ENCODE measurements around the gene METTL22.

METTL22 gene

GRCh38 chr16:8588682-8589056 lies 32.8 kb upstream of the METTL22 start:
- TF ChIP-seq SPI1 (IDR thresholded peaks at IDR 0.05; ENCODE audit: borderline replicate concordance, low read depth) = no peak
- no peak for TF ChIP-seq GABPA (IDR thresholded peaks at IDR 0.05; ENCODE audit: low read depth)
- no peak for TF ChIP-seq POLR2AphosphoS5 (IDR thresholded peaks at IDR 0.05; ENCODE audit: low read depth)
- no peak for TF ChIP-seq CTCF (IDR thresholded peaks at IDR 0.05; ENCODE audit: insufficient read depth, low read length)
- TF ChIP-seq REST (IDR thresholded peaks at IDR 0.05; ENCODE audit: insufficient replicate concordance, low read depth) = no peak
- peaks cover 29% of the 10 kb centered on the region for H3K27me3 ChIP-seq (ENCODE audit: insufficient read depth, poor library complexity, severe bottlenecking)
- no peak overlapping the region for H3K4me3 ChIP-seq (replicated peaks; ENCODE audit: insufficient read depth, low read length)
- no peak for DNase-seq (ENCODE audit: low read depth in 1 of 2, low spot score in 1 of 2)
- no peak overlapping the region for H3K27ac ChIP-seq (replicated peaks)

- Histone ChIP-seq H3K4me3 (replicated peaks; ENCODE audit: insufficient read depth, low read length) (no peak overlapping the region), H3K27me3 (ENCODE audit: insufficient read depth, poor library complexity, severe bottlenecking) (peaks cover 29% of the 10 kb centered on the region), H3K27ac (replicated peaks) (no peak overlapping the region)
- DNase-seq (ENCODE audit: low read depth in 1 of 2, low spot score in 1 of 2) = no peak
- no peak for TF ChIP-seq POLR2AphosphoS5 (IDR thresholded peaks at IDR 0.05; ENCODE audit: low read depth)
- TF ChIP-seq CTCF (IDR thresholded peaks at IDR 0.05; ENCODE audit: insufficient read depth, low read length) = no peak
- TF ChIP-seq REST (IDR thresholded peaks at IDR 0.05; ENCODE audit: insufficient replicate concordance, low read depth) = no peak
- TF ChIP-seq SPI1 (IDR thresholded peaks at IDR 0.05; ENCODE audit: borderline replicate concordance, low read depth) = no peak
- TF ChIP-seq GABPA (IDR thresholded peaks at IDR 0.05; ENCODE audit: low read depth) = no peak
Observed at GRCh38 chr16:8589057-8589899, 32.2 kb upstream of the METTL22 start.

- no peak for DNase-seq (ENCODE audit: low read depth in 1 of 2, low spot score in 1 of 2)
- no peak within 1 kb of the TSS for H3K4me3 ChIP-seq (replicated peaks; ENCODE audit: insufficient read depth, low read length)
- TF ChIP-seq SPI1 (IDR thresholded peaks at IDR 0.05; ENCODE audit: borderline replicate concordance, low read depth) = no peak
- no peak for TF ChIP-seq CTCF (IDR thresholded peaks at IDR 0.05; ENCODE audit: insufficient read depth, low read length)
- H3K27ac ChIP-seq (replicated peaks) = no peak within 1 kb of the TSS
- peaks cover 29% of the 10 kb centered on the region for H3K27me3 ChIP-seq (ENCODE audit: insufficient read depth, poor library complexity, severe bottlenecking)
Observed at GRCh38 chr16:8589900-8590688, 31.4 kb upstream of the METTL22 start, which contains the start of gene TMEM114. Gene TMEM114, minus strand, starts transcription at chr16:8590511. Its CDS starts 673 bp downstream, at chr16:8589838.
